Panc1 (cell line): Measurements from ENCODE around the gene F11. TPM values are rescaled to one million over a fixed set of nuclear protein-coding genes. Genes with fewer than 3 reads are reported as not detected.
"Not testable (repeated sequence)": the region's sequence is repeated elsewhere in the genome, so short reads cannot be mapped to it uniquely, and the experiment has no call there.

Experiments used
- ATAC-seq: fragments of 200-7000 bp; cut with Tn5 transposase; 2 replicates; pipeline ENCODE4 v1.9.1; 2020; ENCODE audit warnings: mild to moderate bottlenecking, moderate library complexity
- BruUV-seq: library from RNA; stranded (reverse); fragments of 400-500 nt; replicated peaks from 2 replicates; lab custom pipeline; 2021; lab: Mats Ljungman, UMichigan
- CTCF ChIA-PET: fragments of 300-600 bp; sonication (Branson Sonifier 250); formaldehyde crosslinking; loops from one replicate; lab custom pipeline; 2022; ENCODE audit warnings: antibody characterized with exemption; lab: Charles Lee
- POLR2A ChIA-PET: fragments of 300-600 bp; sonication (Branson Sonifier 250); formaldehyde crosslinking; loops from one replicate; lab custom pipeline; 2022; ENCODE audit warnings: antibody characterized with exemption; lab: Charles Lee
- DNase-seq: peaks from one replicate; pipeline ENCODE4 v3.0.0-alpha.2; 2010; ENCODE audit warnings: low read depth, low spot score
- H3K27ac ChIP-seq: 2 replicates; pipeline ENCODE4 v1.5.1; 2011; ENCODE audit warnings: mild to moderate bottlenecking, low read length, inconsistent platforms
- H3K27me3 ChIP-seq: fragments of 200-500 bp; sonication (Bioruptor generic); 2 replicates; pipeline ENCODE4 v1.6.0; 2014; ENCODE audit warnings: low read length, inconsistent platforms; ENCODE audit not compliant: control insufficient read depth, insufficient read depth
- H3K36me3 ChIP-seq: fragments of 200-500 bp; sonication (Bioruptor generic); 2 replicates; pipeline ENCODE4 v1.5.1; 2014; ENCODE audit warnings: inconsistent platforms, mild to moderate bottlenecking, low read length, moderate library complexity; ENCODE audit not compliant: control insufficient read depth, insufficient read depth
- H3K4me1 ChIP-seq: 2 replicates; pipeline ENCODE4 v1.5.1; 2011; ENCODE audit warnings: inconsistent platforms, mild to moderate bottlenecking, low read length, moderate library complexity; ENCODE audit not compliant: control insufficient read depth, insufficient read depth
- H3K4me3 ChIP-seq, 2 experiments: 2 replicates each; pipeline ENCODE4 v1.5.1; 2011 to 2012; ENCODE audit warnings: low read depth in 2 of 2, low read length in 2 of 2, mild to moderate bottlenecking in 2 of 2, inconsistent platforms in 1 of 2, moderate library complexity in 1 of 2
- H3K9me3 ChIP-seq: fragments of 200-500 bp; sonication (Bioruptor generic); 2 replicates; pipeline ENCODE4 v1.5.1; 2014; ENCODE audit warnings: low read depth, mild to moderate bottlenecking, inconsistent platforms, low read length, moderate library complexity; ENCODE audit not compliant: control insufficient read depth, insufficient read depth
- POLR2AphosphoS5 ChIP-seq: IDR thresholded peaks from 2 replicates; pipeline ENCODE4 v1.6.1; 2012; ENCODE audit warnings: mild to moderate bottlenecking, low read depth, low read length, moderate library complexity
- SIN3A ChIP-seq: IDR thresholded peaks from 2 replicates; pipeline ENCODE4 v1.6.1; 2012; ENCODE audit warnings: low read depth, mild to moderate bottlenecking, low read length, moderate library complexity, borderline replicate concordance; ENCODE audit not compliant: insufficient read depth
- TCF7L2 ChIP-seq: IDR thresholded peaks from 2 replicates; pipeline ENCODE4 v1.6.1; 2011; ENCODE audit warnings: mild to moderate bottlenecking, low read depth, low read length, inconsistent platforms
- in situ Hi-C: cut with HindIII; loops from 2 replicates; pipeline ENCODE4 v1.10.0; 2016; ENCODE audit warnings: low sequenced_read_pairs, low pct_unique_long_range_greater_than_20kb
- intact Hi-C: fragments of 100-400 bp; cut with micrococcal nuclease; formaldehyde crosslinking; loops from one replicate; pipeline ENCODE4 v1.10.0; 2022; ENCODE audit not compliant: unreplicated experiment
- total RNA-seq: library from RNA; stranded (reverse); gene quantifications from one replicate; pipeline ENCODE4 v1.2.1, GENCODE V29; 2021; ENCODE audit not compliant: unreplicated experiment
- TF ChIP-seq, protein P1 (sequence below): fragments of 450-650 bp; IDR thresholded peaks from 2 replicates; pipeline ENCODE4 v1.5.1; 2017; ENCODE audit warnings: mild to moderate bottlenecking
- TF ChIP-seq, protein P2 (sequence below), 2 experiments: IDR thresholded peaks; 2 replicates each; pipeline ENCODE4 v1.6.1; 2011 to 2012; ENCODE audit warnings: low read depth in 2 of 2, control low read depth in 1 of 2, low read length in 1 of 2, mild to moderate bottlenecking in 1 of 2, moderate library complexity in 1 of 2; ENCODE audit not compliant: insufficient read depth in 1 of 2

F11 gene
- total RNA-seq, 1 experiment from 2014 or later: not detected

DNA sequence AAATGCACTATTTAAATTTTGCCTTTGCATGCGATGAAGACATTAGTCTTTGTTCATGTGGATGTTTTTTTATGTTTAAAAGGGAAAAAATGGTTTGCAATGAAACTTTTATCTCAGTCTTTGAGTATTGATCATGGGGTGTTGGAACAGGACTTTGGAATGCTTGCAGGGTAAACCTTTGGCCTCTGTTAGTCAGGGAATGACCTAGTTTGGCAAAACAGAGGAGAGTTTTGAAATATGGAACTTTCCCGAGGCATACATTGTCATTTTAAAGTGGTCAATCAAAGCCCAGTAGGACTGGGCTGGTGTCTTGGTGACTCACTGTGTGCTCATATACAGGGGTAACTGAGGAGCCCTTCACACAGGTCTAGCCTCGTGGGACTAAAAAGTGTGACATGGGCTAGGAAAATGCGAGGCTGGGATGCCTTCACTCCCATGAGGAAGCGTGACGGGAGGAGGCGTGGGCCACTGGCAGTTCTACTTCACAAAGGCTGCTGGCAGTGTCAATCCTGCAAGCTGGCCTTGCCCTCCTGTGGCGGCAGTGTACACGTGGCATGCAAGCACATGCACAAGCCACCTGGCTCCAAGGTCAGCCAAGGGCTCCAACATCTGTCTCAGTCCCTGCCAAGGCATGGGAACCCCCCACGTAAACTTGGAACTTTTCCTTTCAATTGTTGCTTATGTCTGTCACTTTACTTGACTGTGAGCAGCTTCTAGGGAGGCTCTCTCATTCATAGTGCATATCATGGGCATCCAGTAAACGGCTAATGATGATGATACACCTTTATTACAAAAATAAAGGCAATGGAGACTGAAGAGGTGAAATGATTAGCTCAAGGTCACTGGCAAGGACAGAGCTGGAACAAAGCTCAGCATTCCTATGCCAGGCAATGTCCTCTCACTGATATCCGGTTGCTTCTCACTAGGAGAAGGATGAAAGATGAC, 5.2 kb upstream of the F11 start:
- H3K9me3 ChIP-seq: no peaks in the 10 kb centered on the region
- ChIA-PET POLR2A (no interaction called here), CTCF (no interaction called here)
- DNase-seq (no peak), ATAC-seq (no peak)
- H3K36me3 ChIP-seq: no peaks in the 10 kb centered on the region
- no TSS peak for BruUV-seq
- in situ Hi-C loops (no loop called here), intact Hi-C loops (no loop called here)
- no peak overlapping the region for H3K4me3 ChIP-seq
- H3K27ac ChIP-seq: no peak overlapping the region
- no peaks in the 10 kb centered on the region for H3K4me1 ChIP-seq
- H3K27me3 ChIP-seq: no peaks in the 10 kb centered on the region
- TF ChIP-seq, protein P1, sequence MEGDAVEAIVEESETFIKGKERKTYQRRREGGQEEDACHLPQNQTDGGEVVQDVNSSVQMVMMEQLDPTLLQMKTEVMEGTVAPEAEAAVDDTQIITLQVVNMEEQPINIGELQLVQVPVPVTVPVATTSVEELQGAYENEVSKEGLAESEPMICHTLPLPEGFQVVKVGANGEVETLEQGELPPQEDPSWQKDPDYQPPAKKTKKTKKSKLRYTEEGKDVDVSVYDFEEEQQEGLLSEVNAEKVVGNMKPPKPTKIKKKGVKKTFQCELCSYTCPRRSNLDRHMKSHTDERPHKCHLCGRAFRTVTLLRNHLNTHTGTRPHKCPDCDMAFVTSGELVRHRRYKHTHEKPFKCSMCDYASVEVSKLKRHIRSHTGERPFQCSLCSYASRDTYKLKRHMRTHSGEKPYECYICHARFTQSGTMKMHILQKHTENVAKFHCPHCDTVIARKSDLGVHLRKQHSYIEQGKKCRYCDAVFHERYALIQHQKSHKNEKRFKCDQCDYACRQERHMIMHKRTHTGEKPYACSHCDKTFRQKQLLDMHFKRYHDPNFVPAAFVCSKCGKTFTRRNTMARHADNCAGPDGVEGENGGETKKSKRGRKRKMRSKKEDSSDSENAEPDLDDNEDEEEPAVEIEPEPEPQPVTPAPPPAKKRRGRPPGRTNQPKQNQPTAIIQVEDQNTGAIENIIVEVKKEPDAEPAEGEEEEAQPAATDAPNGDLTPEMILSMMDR: no peak
- TF ChIP-seq, protein P2, sequence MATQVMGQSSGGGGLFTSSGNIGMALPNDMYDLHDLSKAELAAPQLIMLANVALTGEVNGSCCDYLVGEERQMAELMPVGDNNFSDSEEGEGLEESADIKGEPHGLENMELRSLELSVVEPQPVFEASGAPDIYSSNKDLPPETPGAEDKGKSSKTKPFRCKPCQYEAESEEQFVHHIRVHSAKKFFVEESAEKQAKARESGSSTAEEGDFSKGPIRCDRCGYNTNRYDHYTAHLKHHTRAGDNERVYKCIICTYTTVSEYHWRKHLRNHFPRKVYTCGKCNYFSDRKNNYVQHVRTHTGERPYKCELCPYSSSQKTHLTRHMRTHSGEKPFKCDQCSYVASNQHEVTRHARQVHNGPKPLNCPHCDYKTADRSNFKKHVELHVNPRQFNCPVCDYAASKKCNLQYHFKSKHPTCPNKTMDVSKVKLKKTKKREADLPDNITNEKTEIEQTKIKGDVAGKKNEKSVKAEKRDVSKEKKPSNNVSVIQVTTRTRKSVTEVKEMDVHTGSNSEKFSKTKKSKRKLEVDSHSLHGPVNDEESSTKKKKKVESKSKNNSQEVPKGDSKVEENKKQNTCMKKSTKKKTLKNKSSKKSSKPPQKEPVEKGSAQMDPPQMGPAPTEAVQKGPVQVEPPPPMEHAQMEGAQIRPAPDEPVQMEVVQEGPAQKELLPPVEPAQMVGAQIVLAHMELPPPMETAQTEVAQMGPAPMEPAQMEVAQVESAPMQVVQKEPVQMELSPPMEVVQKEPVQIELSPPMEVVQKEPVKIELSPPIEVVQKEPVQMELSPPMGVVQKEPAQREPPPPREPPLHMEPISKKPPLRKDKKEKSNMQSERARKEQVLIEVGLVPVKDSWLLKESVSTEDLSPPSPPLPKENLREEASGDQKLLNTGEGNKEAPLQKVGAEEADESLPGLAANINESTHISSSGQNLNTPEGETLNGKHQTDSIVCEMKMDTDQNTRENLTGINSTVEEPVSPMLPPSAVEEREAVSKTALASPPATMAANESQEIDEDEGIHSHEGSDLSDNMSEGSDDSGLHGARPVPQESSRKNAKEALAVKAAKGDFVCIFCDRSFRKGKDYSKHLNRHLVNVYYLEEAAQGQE (IDR thresholded peaks at IDR 0.05; ENCODE audit: insufficient read depth in 1 of 2, low read depth in 2 of 2, low read length in 1 of 2): no peak
- no peak for TF ChIP-seq SIN3A
- TF ChIP-seq POLR2AphosphoS5: no peak
- TF ChIP-seq TCF7L2: no peak

GRCh38 chr4:186264660-186265059, 1.3 kb upstream of the F11 start:
- ATAC-seq (no peak), DNase-seq (no peak)
- CTCF ChIA-PET: no interaction called here
- Histone ChIP-seq H3K36me3 (no peaks in the 10 kb centered on the region), H3K4me1 (no peaks in the 10 kb centered on the region), H3K27ac (no peak overlapping the region), H3K27me3 (peaks cover 5% of the 10 kb centered on the region), H3K9me3 (no peaks in the 10 kb centered on the region), H3K4me3 (no peak overlapping the region)
- no peak for TF ChIP-seq TCF7L2
- no peak for TF ChIP-seq POLR2AphosphoS5
- TF ChIP-seq, protein P2 (IDR thresholded peaks at IDR 0.05; ENCODE audit: insufficient read depth in 1 of 2, low read depth in 2 of 2, low read length in 1 of 2): no peak
- TF ChIP-seq SIN3A: no peak
- TF ChIP-seq, protein P1: no peak
- no TSS peak for BruUV-seq
- POLR2A ChIA-PET: no interaction called here
- in situ Hi-C loops (no loop called here), intact Hi-C loops (no loop called here)

DNA sequence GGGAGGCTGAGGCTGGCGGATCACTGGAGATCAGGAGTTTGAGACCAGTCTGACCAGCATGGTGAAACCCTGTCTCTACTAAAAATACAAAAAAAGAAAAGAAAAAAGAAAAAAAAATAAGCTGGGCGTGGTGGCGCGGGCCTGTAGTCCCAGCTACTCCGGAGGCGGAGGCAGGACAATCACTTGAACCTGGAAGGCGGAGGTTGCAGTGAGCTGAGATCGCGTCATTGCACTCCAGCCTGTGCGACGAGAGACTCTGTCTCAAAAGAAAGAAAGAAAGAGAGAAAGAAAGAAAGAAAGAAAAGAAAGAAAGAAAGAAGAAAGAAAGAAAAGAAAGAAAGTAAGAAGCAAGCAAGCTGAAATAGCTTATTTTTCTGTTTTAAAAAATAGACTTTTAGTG, 739 bp upstream of the F11 start:
- ATAC-seq, H3K27me3 ChIP-seq, BruUV-seq, H3K27ac ChIP-seq, POLR2A ChIA-PET, H3K4me1 ChIP-seq, H3K9me3 ChIP-seq, DNase-seq, CTCF ChIA-PET, in situ Hi-C loops, intact Hi-C loops, H3K36me3 ChIP-seq, H3K4me3 ChIP-seq: not testable (repeated sequence)
